PC-3 (cell line): ENCODE data around the gene IL34.

Source experiments
- CTCF ChIP-seq: fragments of 300-600 bp; sonication (generic); conservative IDR thresholded peaks from 2 replicates; pipeline ENCODE4 v1.5.1; 2017; ENCODE audit warnings: antibody characterized with exemption, low read depth, mild to moderate bottlenecking, low read length
- EZH2phosphoT487 ChIP-seq: fragments of 300-600 bp; sonication (generic); IDR thresholded peaks from 2 replicates; pipeline ENCODE4 v1.6.1; 2018; ENCODE audit warnings: mild to moderate bottlenecking, antibody characterized with exemption, low read length, borderline replicate concordance

- TF ChIP-seq CTCF (no peak), EZH2phosphoT487 (no peak)
These were observed 52.5 kb downstream of the IL34 start for GRCh38 chr16:70698901-70699300.
